ENCODE data around the gene CASZ1.

The CASZ1 gene

GRCh38 chr1:10693152-10693496, 103.3 kb downstream of the CASZ1 start:
- Histone ChIP-seq H3K27me3 (ENCODE audit: insufficient read depth, poor library complexity, severe bottlenecking) (peaks cover 16% of the 10 kb centered on the region), H3K27ac (replicated peaks) (no peak overlapping the region), H3K4me3 (replicated peaks; ENCODE audit: insufficient read depth, low read length) (peak overlapping the region; percentile 56)
- no peak for TF ChIP-seq GABPA (IDR thresholded peaks at IDR 0.05; ENCODE audit: low read depth)
- no peak for TF ChIP-seq SPI1 (IDR thresholded peaks at IDR 0.05; ENCODE audit: borderline replicate concordance, low read depth)
- no peak for TF ChIP-seq REST (IDR thresholded peaks at IDR 0.05; ENCODE audit: insufficient replicate concordance, low read depth)
- no peak for TF ChIP-seq POLR2AphosphoS5 (IDR thresholded peaks at IDR 0.05; ENCODE audit: low read depth)
- no peak for TF ChIP-seq CTCF (IDR thresholded peaks at IDR 0.05; ENCODE audit: insufficient read depth, low read length)
- no peak for DNase-seq (ENCODE audit: low read depth in 1 of 2, low spot score in 1 of 2)

- TF ChIP-seq POLR2AphosphoS5 (IDR thresholded peaks at IDR 0.05; ENCODE audit: low read depth) (no peak), CTCF (IDR thresholded peaks at IDR 0.05; ENCODE audit: insufficient read depth, low read length) (peak; percentile 43), REST (IDR thresholded peaks at IDR 0.05; ENCODE audit: insufficient replicate concordance, low read depth) (no peak)
- peak; percentile 17 to 51 for DNase-seq (ENCODE audit: low read depth in 1 of 2, low spot score in 1 of 2)
- Histone ChIP-seq H3K27ac (replicated peaks) (no peak overlapping the region), H3K4me3 (replicated peaks; ENCODE audit: insufficient read depth, low read length) (no peak overlapping the region), H3K27me3 (ENCODE audit: insufficient read depth, poor library complexity, severe bottlenecking) (peaks cover 12% of the 10 kb centered on the region)
Measured at GRCh38 chr1:10692401-10693021, 103.9 kb downstream of the CASZ1 start.

- Histone ChIP-seq H3K27ac (replicated peaks) (no peak overlapping the region), H3K4me3 (replicated peaks; ENCODE audit: insufficient read depth, low read length) (no peak overlapping the region), H3K27me3 (ENCODE audit: insufficient read depth, poor library complexity, severe bottlenecking) (peaks cover 10% of the 10 kb centered on the region)
- DNase-seq (ENCODE audit: low read depth in 1 of 2, low spot score in 1 of 2), result no peak
- TF ChIP-seq POLR2AphosphoS5 (IDR thresholded peaks at IDR 0.05; ENCODE audit: low read depth) (no peak), CTCF (IDR thresholded peaks at IDR 0.05; ENCODE audit: insufficient read depth, low read length) (no peak), SPI1 (IDR thresholded peaks at IDR 0.05; ENCODE audit: borderline replicate concordance, low read depth) (no peak), REST (IDR thresholded peaks at IDR 0.05; ENCODE audit: insufficient replicate concordance, low read depth) (no peak), GABPA (IDR thresholded peaks at IDR 0.05; ENCODE audit: low read depth) (no peak)
Measured at GRCh38 chr1:10691740-10692125, 104.7 kb downstream of the CASZ1 start.
